GM18498 (cell line): Measurements from ENCODE around the gene ALOX5.
A peak's percentile ranks its signal among the peaks of the same experiment; 100 is the strongest.
"Not testable (repeated sequence)": the region's sequence is repeated elsewhere in the genome, so short reads cannot be mapped to it uniquely, and the experiment has no call there.

Experiments
- ATAC-seq: cut with Tn5 transposase; IDR thresholded peaks from one replicate; pipeline ENCODE4 v1.9.1; 2021; ENCODE audit warnings: mild to moderate bottlenecking, moderate library complexity; ENCODE audit not compliant: unreplicated experiment

Gene ALOX5

DNA sequence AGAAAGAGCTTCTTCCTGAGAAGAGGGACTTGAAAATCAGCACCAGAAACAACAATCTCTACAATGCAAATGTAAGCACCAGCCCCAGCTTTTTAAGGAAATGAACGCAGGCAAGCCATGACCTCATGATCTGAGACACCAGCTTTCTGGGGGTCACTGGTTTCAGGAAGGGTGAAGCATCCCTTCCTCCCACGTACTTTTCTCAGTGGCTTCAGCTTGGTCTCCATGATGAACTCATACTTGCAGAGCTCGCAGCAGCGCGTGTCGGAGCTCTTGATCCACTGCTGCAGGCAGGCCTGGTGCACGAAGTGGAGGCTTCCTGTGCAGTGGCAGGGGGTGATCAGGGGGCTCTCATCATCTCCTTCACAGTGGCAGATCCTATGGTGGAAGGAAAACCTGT is 87.0 kb downstream of the ALOX5 start:
- peak; percentile 68 for ATAC-seq

DNA sequence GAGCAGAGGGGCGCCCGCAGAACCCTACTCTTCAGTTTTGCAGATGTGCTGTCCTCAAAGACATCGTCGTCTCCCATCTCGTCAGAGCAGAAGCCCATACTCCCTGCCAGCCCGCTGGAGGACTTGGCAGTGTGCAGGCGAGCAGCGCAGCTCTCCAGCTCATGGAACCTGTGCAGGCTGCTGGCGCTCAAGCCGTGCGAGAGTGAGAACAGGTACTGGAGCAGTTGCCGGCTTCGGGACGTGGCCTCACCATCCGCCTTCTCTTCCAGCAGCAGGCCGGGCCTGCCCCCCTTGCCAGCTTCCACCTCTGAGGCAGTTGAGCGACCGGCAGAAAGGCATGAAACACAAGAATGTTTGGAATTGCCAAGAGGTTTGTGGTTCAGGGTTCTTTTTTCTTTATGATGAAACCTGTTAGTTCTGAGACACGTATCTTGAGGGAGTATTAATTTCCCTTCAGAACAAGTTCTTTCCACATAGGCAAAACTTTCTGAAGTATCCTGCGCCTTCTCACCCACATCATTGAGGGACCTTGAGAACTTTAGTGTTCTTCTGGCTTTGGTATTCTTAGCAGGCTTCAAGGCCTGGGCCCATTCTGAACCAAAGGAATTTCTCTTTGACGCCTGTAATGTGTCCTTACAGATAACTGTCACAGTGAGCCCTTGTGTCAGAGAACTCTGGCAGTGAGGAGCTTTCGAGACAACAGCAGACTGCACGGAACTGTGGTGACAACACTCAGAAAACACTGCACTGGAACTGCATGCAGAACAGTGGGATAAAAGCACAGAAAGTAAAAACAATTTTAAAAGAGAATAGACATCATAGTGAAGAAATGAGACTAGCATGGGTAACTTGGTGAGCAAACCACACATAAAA is 89.5 kb downstream of the ALOX5 start:
- no peak for ATAC-seq

DNA sequence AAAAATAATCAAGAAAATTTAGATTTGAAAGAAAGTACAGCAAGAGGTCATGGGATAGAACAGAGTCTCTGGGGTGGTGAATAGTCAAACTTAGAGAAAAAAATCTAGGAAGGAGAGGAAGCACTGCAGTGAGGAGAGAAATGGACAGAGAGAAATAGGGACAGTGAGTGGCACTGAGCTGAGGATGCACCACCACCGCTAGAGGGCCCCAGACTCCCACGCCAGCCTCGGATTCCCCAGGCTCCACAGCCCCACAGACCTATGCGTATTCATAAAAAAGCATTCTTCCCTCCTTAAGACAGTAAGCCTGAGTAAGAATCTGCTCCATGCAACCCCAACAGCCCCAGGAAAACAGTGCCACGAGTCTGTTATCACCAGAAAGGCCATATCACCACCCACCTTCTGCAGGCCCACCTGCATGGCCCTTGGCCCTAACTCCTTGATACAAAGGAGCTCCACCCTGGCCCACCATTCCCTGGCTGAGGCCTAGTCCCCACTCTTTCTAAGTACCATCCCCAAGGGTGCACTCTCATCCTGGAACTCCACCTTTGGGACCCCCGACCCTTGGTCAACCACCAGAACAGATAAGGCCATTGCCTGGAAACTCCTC is 91.0 kb downstream of the ALOX5 start:
- peak; percentile 52 for ATAC-seq

DNA sequence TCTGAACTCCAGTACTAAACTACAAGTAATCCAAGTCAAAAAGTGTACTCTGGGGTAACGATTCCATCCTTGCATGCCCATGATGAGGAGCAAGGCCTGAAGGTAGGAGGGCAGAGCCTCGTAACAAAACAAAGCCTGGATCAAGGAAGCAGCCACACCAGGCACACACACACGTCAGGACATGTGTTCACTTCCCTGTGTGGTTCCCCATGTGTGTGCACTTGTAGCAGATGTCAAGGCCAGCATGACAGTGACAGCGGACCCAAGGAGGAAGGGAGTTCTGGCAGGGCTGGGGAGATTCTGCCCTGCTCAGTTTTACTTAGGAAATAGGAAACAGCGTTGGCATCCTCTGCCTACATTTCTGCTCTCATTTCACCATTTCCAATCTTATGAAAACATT is 92.8 kb downstream of the ALOX5 start:
- ATAC-seq: no peak

DNA sequence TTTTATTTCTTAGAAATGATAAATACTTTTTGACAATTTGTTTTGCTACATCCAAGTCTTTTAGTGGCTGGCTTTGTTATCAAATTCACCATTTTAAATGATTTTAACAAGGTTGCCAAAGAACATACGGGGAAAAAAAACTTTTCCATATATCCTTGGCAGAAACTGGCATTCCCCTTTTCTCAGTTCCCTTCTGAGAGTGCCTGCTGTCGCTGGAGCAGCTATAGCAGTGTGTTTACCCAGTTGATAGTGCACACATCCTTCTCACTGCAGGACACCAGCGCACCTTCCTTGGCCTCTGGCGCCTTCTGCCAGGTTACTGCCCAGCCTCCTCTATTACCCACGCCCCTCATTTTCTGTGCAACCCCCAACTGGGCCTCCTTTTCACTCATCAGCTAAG is 94.1 kb downstream of the ALOX5 start:
- ATAC-seq: no peak

DNA sequence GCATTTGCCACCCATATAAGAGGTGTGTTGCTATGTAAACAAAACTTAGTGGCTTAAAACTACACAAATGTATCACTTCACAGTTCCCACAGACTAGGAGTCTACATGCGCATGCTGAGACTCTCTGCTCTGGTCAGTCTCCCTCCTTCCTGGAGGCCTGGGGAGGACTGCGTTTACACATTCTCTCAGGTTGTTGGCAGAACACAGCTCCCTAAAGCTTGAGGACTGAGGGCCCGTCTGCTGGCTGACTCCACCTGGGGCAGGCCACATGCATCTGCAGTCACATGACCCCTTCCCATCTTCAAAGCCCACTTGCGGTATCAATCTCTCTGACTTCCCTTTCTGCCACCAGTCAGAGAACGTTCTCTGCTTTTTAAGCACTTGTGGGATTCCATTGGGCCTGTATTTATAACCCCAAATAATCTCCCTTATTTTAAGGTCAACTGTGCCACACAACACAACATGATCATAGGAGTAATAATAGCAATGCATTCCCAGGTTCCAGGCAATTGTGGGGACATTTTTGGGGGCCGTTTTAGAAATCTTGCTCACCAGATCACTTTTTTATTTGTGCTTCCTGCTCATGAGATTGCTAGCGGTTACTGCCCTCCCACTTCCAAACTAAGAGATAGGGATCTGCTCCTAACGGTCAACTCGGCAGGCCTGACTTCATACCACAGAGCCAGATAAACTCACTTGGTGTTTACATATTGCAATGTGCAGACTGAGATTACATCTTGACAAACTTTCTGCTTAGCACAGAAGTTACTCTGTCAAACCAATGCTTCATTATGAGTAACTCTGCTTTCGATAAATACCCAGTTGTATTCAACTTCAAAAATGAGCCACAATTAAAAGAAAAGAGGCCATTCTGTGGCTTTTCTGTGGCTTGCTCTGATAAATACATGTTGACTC is 96.3 kb downstream of the ALOX5 start:
- ATAC-seq: no peak

DNA sequence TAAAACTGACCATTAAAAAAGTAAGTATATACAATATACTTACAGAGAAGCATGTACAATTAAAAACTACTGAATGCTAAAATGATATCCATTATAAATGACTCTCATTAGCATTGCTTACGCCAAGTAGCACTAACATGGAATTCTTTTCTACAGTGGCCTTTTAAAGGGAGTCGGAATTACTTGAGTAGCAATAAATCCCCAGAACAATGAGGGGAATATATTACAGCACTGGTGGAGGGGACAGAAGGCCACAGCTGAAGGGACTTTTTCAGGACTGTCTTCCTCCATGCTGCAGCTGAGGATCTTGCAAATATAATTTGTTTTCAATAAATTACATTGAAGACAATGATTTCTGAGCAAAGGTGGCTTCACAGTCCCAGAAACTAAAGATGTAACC is 97.0 kb downstream of the ALOX5 start:
- ATAC-seq: no peak

DNA sequence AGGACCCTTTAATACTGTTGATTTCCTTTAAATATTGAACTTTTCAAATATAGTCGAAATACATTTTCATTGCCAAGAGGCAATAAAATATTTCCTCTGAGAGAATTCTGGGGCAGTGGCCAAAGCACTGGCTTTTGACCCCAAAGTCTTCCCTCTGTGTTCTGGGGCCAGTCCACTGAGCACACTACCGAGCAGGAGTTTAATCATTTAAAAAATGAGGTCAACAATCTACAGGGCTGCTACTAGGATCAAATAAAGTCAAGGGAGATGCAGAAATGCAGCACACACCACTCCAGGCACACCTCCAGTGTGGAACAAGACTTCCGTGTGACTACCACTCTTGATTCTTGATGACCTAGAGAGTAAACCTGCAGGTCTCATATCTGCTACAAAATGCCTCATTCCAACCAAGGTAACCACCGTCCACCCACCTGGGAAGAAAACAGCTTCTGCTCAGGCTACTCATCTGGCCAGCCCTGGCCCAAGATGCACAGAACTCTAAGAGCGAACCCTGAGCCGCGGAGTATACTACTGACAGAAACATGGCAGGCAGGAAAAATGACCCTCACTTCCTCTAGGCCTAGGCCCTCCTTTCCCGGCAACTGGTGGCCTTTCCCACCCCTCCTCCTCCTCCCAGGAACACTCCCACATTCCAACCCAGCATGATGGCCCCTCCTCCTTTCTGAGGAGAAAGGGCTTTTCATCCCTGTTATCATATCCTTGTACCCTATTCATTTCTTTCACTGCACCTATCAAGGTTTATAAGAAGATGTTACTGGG is 97.7 kb downstream of the ALOX5 start:
- no peak for ATAC-seq

DNA sequence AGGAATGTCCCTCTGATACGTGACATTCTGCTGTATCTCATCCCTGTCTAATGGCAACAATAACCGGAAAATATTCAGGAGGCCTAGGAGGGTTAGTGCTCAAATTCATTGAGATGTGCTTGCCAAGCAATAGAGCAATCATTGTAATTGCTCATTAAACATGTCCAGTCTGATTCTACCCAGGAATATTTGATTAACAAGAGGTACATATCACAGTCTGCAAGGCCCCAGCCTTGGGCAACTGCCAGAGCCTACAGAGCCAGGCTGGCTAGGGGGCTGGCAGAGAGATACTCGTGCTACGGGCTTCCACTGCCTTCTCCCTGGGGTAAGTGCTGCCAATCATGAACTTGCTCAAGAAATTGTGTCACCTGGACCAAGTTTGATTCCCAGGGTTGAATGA is 99.1 kb downstream of the ALOX5 start:
- no peak for ATAC-seq

DNA sequence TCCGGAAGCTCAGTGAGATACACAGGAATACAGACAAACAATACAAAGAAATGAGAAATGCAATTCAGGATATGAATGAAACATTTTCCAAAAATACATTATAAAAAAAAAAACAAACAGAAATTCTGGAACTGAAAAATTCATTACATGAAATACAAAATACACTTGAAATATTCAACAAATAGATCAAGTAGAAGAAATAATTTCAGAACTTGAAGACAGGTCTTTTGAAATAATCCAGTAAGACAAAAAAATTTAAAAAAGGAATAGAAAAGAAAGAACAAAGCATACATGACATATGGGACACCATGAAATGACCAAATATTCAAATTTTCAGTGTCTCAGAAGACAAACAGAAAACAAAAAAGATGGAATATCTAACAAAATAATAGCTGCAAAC is 102.5 kb downstream of the ALOX5 start:
- ATAC-seq: no peak

DNA sequence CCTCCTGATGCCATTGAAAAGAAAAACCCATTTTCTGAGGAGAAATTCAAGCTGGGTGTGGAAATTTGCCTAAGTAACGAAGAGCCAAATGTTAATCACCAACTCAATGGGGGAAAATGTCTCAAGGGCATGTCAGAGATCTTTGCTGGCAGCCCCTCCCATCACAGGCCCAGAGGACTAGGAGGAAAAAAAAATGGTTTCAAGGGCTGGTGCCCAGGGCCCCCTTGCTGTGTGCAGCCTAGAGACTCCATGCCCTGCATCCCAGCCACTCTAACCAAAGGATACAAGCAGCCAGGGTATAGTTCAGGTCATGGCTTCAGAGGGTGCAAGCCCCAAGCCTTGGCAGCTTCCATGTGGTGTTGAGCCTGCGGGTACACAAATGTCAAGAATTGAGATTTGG is 106.3 kb downstream of the ALOX5 start:
- no peak for ATAC-seq

DNA sequence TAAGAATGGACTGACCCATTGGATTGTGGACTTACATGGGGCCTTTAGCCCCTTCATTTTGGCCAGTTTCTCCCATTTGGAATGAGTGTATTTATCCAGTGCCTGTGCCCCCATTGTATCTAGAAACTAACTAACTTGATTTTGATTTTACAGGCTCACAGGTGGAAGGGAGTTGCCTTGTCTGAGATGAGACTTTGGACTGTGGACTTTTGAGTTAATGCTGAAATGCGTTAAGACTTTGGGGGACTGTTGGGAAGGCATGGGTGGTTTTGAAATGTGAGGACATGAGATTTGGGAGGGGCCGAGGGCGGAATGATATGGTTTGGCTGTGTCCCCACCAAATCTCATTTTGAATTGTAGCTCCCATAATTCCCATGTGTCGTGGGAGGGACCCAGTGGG is 107.1 kb downstream of the ALOX5 start:
- not testable (repeated sequence) for ATAC-seq

DNA sequence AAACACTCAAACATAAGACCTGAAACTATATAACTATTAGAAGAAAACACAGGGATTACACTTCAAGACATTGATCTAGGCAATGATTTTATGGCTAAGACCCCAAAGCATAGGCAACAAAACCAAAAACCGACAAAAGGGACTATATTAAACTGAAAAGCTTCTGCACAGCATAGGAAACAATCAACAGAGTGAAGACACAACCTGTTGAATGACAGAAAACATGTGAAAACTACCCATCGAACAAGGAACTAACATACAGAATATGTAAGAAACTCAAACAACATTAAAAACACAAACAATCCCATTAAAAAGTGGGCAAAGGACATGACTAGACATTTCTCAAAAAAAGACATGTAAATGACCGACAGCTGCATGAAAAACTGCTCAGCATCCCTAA is 109.0 kb downstream of the ALOX5 start:
- ATAC-seq: no peak

DNA sequence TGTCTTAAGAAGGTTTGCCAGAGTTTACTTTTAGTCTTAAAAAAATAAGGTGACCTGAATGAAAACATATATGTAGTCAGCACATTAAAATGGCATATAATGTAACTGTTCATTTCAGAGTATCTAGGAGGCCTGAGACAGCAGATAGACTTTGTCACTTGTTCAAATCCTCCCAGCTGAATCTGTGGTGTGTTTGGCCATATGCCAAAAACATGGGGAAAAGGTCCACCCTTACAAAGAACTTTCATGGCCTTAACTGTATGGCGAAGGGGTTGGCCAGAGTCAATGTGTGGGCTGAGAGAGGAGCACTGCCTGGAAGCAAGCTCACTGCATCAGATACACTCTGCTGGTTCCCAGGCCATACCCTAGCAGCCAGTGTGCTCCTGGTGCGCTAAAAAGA is 113.7 kb downstream of the ALOX5 start:
- ATAC-seq: no peak

DNA sequence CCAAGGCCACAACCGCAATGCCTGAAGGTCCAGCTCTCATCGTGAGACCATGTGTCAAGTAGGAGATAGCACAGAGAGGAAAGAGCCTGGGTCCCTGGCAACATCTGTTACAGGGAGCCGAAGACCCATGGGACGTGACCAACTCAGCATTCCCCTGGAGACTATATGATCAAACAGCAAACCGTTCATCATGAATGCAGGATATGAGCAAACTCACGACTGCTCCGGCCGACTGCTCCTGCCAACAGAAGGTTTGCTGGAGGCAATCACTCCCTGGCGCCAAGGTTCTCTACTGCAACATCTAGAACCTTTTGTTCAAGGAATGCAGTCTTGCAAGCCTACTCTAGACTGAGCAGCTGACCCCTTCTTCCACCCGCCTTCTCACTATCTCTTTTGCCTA is 114.3 kb downstream of the ALOX5 start:
- no peak for ATAC-seq

DNA sequence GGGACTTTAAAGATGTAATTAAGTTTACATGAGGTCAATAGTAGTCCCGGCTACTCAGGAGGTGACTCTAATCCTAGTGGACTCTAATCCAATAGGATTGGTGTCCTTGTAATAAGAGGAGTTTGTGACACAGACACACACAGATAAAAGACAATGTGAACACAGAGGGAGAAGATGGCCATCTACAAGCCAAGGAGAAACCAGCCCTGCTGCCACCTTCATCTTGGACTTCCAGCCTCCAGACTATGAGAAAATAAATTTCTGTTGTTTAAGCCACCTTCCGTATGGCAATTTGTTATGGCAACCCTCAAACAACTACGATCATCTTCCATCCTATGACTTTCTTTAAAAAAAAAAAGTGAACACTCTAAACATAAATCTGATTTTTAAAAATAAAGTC is 116.3 kb downstream of the ALOX5 start:
- ATAC-seq: no peak

DNA sequence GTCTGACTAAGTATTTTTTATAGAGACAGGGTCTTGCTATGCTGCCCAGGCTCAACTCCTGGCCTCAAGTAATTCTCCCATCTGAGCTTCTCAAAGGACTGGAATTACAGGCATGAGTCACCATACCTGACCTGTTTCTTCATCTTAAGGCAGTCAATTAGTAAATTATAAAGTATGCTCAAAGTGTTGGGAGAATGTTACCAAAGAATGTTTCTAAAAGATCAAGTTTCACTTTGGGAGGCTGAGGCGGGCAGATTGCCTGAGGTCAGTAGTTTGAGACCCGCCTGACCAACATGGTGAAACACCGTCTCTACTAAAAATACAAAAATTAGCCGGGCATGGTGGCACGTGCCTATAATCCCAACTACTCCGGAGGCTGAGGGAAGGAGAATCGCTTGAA is 117.0 kb downstream of the ALOX5 start:
- ATAC-seq: no peak
